Activated naive CD4-positive, alpha-beta T cell treated with anti-CD3 and anti-CD28 coated beads, Interleukin-2, amount 10 ng/mL, durations not matched to agents 7 days and 5 days (primary cell): ENCODE data around the gene UBE2G1.
"Not testable (repeated sequence)": the region's sequence is repeated elsewhere in the genome, so short reads cannot be mapped to it uniquely, and the experiment has no call there.

ENCODE experiments used
- CTCF ChIA-PET: fragments of 350-600 bp; sonication (Branson Sonifier 250); formaldehyde crosslinking; loops from one replicate; lab custom pipeline; 2021; ENCODE audit warnings: antibody characterized with exemption; lab: Charles Lee
- DNase-seq: peaks from one replicate; pipeline ENCODE4 v3.0.0-alpha.2; 2020
- H3K27ac Mint-ChIP-seq: one replicate; pipeline ENCODE4 v1.8.0; 2021; ENCODE audit warnings: mild to moderate bottlenecking, moderate library complexity, mixed read lengths
- H3K27me3 Mint-ChIP-seq: one replicate; pipeline ENCODE4 v1.8.0; 2021; ENCODE audit warnings: mild to moderate bottlenecking, mixed read lengths
- H3K36me3 Mint-ChIP-seq: one replicate; pipeline ENCODE4 v1.8.0; 2021; ENCODE audit warnings: mixed read lengths
- H3K4me1 Mint-ChIP-seq: one replicate; pipeline ENCODE4 v1.8.0; 2021; ENCODE audit warnings: mixed read lengths
- H3K4me3 Mint-ChIP-seq: one replicate; pipeline ENCODE4 v1.8.0; 2021; ENCODE audit warnings: mild to moderate bottlenecking, moderate library complexity, mixed read lengths
- H3K9me3 Mint-ChIP-seq: one replicate; pipeline ENCODE4 v1.8.0; 2021; ENCODE audit warnings: mixed read lengths

Gene UBE2G1

DNA sequence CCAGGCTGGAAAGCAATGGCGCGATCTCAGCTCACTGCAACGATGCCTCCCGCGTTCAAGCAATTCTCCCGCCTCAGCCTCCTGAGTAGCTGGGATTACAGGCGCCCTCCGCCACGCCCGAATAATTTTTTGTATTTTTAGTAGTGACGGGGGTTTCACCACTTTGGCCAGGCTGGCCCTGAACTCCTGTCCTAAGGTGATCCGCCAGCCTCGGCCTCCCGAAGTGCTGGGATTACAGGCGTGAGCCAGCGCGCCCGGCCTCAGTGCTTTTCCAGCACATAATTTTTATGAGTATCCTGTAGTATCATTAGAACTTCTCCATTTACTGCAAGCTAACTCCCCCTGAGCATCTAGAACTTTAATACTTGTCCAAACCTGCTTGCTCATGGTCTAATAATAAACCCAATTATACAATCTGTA is 1.8 kb downstream of the UBE2G1 start:
- peaks cover 30% of the 10 kb centered on the region for H3K4me1 Mint-ChIP-seq
- no peaks in the 10 kb centered on the region for H3K27me3 Mint-ChIP-seq
- no peak for DNase-seq
- peaks cover 12% of the 10 kb centered on the region for H3K36me3 Mint-ChIP-seq
- H3K9me3 Mint-ChIP-seq: no peaks in the 10 kb centered on the region
- peak overlapping the region; percentile 98 for H3K27ac Mint-ChIP-seq
- CTCF ChIA-PET: interaction anchor here (1.9 kb wide), 1 partner anchor 149 kb away, joined by 6 read pairs; no protein-coding TSS in a partner anchor
- peak overlapping the region; percentile 95 for H3K4me3 Mint-ChIP-seq

DNA sequence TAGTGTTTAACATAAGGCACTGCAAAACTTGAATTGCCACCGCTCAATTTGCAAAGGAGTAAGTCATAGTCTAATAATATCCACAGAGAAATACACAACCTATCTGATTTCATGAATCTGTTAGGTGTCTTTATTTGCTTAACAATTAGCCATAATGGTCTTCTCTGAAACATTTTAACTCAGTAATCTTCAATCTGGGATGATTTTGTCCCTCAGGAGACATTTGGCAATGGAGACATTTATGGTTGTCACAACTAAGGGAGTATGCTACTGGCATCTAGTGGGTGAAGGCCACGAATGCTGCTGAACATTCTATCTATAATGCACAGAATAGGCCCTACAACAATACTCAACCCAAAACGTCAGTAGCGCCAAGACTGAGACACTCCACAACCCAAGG is 4.3 kb downstream of the UBE2G1 start:
- H3K9me3 Mint-ChIP-seq: no peaks in the 10 kb centered on the region
- H3K27me3 Mint-ChIP-seq: no peaks in the 10 kb centered on the region
- no peak overlapping the region for H3K27ac Mint-ChIP-seq
- H3K36me3 Mint-ChIP-seq: peaks cover 20% of the 10 kb centered on the region
- H3K4me1 Mint-ChIP-seq: peaks cover 38% of the 10 kb centered on the region
- H3K4me3 Mint-ChIP-seq: no peak overlapping the region
- CTCF ChIA-PET: no interaction called here
- no peak for DNase-seq

DNA sequence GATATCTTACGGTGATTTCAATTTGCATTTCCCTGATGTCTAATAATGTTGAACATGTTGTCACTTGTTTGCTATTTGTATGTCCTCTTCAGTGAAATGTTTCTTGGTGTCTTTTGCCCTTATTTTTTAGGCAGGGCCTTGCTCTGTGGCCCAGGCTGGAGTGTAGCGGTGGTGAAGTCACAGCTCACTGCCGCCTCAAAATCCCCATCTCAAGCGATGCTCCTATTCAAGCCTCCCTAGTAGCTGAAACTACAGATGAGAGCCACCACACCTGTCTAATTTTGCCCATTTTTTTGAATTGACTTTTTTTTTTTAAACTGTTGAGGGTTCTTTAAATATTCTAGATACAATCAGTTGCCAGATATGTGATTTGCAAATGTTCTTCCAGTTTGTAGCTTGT is 8.3 kb downstream of the UBE2G1 start:
- H3K4me1 Mint-ChIP-seq: peaks cover 31% of the 10 kb centered on the region
- CTCF ChIA-PET: no interaction called here

DNA sequence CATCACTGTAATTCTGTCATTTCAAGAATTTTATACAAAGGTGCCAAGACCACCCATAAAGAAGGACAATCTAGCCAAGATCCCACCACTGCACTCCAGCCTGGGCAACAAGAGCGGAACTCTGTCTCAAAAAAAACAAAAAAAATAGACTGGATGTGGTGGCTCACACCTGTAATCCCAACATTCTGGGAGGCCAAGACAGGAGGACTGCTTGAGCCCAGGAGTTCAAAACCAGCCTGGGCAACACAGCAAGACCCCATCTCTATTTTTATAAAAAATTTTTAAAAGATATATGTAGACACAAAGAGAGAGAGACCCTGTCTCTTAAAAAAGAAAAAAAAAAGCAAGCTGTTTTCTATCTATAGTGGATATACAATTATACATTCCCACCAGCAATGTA is 8.8 kb downstream of the UBE2G1 start:
- H3K4me1 Mint-ChIP-seq: peaks cover 31% of the 10 kb centered on the region
- DNase-seq: no peak
- no peaks in the 10 kb centered on the region for H3K9me3 Mint-ChIP-seq
- H3K27me3 Mint-ChIP-seq: no peaks in the 10 kb centered on the region
- no peak overlapping the region for H3K27ac Mint-ChIP-seq
- peaks cover 18% of the 10 kb centered on the region for H3K36me3 Mint-ChIP-seq
- CTCF ChIA-PET: no interaction called here
- no peak overlapping the region for H3K4me3 Mint-ChIP-seq

More for the DNA sequence above, 8.3 kb downstream of the UBE2G1 start:
- Mint-ChIP-seq H3K27ac (no peak overlapping the region), H3K9me3 (no peaks in the 10 kb centered on the region), H3K27me3 (no peaks in the 10 kb centered on the region), H3K36me3 (peaks cover 18% of the 10 kb centered on the region), H3K4me3 (no peak overlapping the region)
- no peak for DNase-seq

DNA sequence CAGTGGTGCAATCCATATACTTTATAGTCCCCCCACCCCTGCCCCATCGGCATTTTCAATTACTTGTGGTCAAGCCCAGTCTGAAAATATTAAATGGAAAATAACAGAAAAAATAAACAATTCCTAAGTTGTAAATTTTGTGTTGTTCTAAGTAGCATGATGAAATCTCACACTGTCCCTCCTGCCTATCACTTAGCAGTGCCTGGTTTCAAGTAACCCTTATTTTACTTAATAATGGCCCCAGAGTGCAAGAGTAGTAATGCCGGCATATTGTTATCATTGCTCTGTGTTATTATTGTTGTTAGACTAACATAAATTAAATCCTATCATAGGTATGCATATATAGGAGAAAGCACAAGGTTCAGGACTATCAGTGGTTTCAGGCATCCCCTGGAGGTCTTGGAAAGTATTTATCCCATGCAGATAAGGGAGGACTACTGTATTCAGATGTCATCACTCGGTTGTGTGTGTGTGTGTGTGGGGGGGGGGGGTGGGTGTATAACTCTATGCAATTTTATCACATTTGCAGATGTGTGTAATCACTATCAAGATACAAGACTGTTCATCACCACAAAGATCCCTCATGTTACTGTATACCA is 9.3 kb downstream of the UBE2G1 start:
- H3K36me3 Mint-ChIP-seq: peaks cover 14% of the 10 kb centered on the region
- CTCF ChIA-PET: no interaction called here
- no peak overlapping the region for H3K27ac Mint-ChIP-seq
- H3K9me3 Mint-ChIP-seq: no peaks in the 10 kb centered on the region
- H3K4me3 Mint-ChIP-seq: no peak overlapping the region
- H3K4me1 Mint-ChIP-seq: peaks cover 27% of the 10 kb centered on the region
- no peaks in the 10 kb centered on the region for H3K27me3 Mint-ChIP-seq
- no peak for DNase-seq

DNA sequence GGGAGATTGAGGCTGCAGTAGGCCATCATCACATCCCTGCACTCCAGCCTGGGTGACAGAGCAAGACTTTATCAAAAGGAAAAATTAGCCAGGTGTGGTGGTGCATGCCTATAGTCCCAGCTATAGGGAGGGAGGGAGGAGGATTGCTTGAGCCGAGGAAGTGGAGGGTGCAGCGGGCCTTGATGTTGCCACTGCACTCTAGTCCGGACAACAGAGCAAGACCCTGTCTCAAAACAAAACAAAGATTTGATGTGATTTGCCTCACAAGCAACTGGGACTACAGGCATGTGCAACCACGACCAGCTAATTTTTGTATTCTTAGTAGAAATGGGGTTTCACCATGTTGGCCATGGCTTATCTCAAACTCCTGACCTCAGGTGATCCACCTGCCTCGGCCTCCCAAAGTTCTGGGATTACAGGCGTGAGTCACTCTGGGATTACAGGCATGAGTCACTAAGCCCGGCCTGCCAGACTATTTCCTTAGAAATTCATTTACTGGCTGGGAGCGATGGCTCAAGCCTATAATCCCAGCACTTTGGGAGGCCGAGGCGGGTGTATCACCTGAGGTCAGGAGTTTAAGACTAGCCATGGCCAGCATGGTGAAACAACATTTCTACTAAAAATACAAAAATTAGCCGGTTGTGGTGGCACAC is 11.5 kb downstream of the UBE2G1 start:
- Mint-ChIP-seq H3K4me3 (no peak overlapping the region), H3K27me3 (no peaks in the 10 kb centered on the region), H3K36me3 (peaks cover 9% of the 10 kb centered on the region), H3K4me1 (peaks cover 21% of the 10 kb centered on the region), H3K27ac (no peak overlapping the region), H3K9me3 (no peaks in the 10 kb centered on the region)
- CTCF ChIA-PET: no interaction called here
- no peak for DNase-seq

DNA sequence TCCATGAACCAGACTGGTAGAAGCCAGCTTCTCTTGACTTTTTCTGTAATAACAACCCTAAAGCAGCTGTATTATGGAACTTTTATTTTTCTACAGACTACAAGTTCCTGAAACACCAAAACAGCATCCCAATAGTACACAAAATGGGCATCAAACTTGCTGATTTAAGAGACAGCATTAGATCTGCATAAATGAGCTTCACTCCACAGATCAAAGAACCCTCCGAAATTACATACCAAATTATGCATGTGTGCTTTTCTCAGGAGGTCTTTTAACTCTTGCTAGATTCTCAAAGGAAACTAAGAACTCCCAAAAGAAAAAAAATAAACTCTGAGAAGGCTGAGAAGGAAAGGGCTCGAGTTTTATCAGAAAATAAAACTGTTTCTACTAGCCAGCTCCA is 12.3 kb downstream of the UBE2G1 start:
- no peak for DNase-seq
- H3K9me3 Mint-ChIP-seq: no peaks in the 10 kb centered on the region
- no peak overlapping the region for H3K27ac Mint-ChIP-seq
- CTCF ChIA-PET: no interaction called here
- no peaks in the 10 kb centered on the region for H3K27me3 Mint-ChIP-seq
- peaks cover 8% of the 10 kb centered on the region for H3K36me3 Mint-ChIP-seq
- H3K4me1 Mint-ChIP-seq: peaks cover 19% of the 10 kb centered on the region
- no peak overlapping the region for H3K4me3 Mint-ChIP-seq

DNA sequence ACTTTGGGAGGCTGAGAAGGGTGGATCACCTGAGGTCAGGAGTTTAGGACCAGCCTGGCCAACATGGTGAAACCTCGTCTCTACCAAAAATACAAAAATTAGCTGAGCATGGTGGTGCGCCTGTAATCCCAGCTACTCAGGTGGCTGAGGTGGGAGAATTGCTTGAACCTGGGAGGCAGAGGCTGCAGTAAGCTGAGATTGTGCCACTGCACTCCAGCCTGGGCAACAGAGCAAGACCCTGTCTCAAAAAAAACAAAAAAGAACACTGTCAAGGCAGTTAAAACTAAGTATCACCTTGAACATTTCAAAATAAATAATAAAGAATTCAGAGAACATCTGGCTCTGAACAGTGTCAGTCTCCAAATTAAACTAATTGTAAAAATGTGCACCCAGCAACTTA is 16.3 kb downstream of the UBE2G1 start:
- H3K27me3 Mint-ChIP-seq, CTCF ChIA-PET, H3K9me3 Mint-ChIP-seq, H3K27ac Mint-ChIP-seq, DNase-seq, H3K4me3 Mint-ChIP-seq, H3K4me1 Mint-ChIP-seq, H3K36me3 Mint-ChIP-seq: not testable (repeated sequence)

DNA sequence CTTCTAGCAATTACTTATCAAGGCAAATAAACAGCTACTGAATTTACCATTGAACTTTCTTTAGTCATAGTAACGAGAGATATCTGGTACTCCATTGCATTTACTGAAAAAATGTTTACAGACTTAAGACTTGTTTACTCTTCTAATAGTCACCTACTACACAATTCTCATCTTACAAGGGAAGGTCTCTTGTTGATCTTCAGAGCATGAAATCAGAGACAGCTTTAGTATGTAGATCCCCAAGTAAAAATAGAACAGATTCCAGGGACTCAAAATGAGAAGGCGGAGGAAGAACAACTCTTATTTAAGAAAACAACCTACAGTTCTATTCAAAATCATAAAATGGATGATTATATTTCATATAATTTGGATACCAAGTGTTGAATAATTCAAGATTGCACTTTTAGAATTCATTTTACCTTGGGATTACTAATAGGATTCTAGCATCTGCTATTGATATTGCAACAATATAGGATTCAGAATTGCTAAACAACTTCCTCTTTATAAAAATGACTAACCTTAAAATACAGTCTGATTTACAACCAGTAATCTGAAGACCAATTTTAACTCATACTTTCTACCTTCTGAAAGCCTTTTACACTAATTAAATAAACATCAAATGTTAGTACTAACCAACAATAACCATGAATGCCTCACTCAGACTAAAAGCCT is 20.8 kb downstream of the UBE2G1 start:
- Mint-ChIP-seq H3K27ac (no peak overlapping the region), H3K4me3 (no peak overlapping the region)

DNA sequence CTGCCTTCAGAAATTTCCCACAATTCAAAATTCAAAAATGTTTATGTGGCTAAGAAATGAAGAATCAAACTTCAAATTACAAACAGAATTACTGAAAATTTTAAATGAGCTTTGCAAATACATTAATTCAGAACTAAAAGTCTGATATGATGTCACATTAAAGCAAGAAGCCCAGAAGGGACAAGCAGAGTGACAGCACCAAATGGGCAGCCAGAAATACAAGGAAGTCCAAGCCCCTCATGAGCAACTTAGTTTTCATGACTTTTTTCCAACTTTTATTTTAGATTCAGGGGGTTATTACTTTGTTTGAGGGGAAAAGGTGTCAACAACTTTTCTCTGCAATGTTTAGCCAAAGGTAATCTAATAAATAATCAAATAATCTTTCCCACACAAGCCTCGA is 21.5 kb downstream of the UBE2G1 start:
- H3K27ac Mint-ChIP-seq: no peak overlapping the region
- no peak for DNase-seq
- CTCF ChIA-PET: interaction anchor here (1.0 kb wide), 1 partner anchor 8 kb away, joined by 3 read pairs; no protein-coding TSS in a partner anchor
- no peaks in the 10 kb centered on the region for H3K27me3 Mint-ChIP-seq
- no peak overlapping the region for H3K4me3 Mint-ChIP-seq
- no peaks in the 10 kb centered on the region for H3K9me3 Mint-ChIP-seq
- peaks cover 4% of the 10 kb centered on the region for H3K4me1 Mint-ChIP-seq
- H3K36me3 Mint-ChIP-seq: peaks cover 1% of the 10 kb centered on the region

More for the DNA sequence above, 20.8 kb downstream of the UBE2G1 start:
- CTCF ChIA-PET: no interaction called here
- H3K4me1 Mint-ChIP-seq: no peaks in the 10 kb centered on the region
- no peaks in the 10 kb centered on the region for H3K9me3 Mint-ChIP-seq
- no peaks in the 10 kb centered on the region for H3K27me3 Mint-ChIP-seq
- H3K36me3 Mint-ChIP-seq: no peaks in the 10 kb centered on the region
- no peak for DNase-seq

DNA sequence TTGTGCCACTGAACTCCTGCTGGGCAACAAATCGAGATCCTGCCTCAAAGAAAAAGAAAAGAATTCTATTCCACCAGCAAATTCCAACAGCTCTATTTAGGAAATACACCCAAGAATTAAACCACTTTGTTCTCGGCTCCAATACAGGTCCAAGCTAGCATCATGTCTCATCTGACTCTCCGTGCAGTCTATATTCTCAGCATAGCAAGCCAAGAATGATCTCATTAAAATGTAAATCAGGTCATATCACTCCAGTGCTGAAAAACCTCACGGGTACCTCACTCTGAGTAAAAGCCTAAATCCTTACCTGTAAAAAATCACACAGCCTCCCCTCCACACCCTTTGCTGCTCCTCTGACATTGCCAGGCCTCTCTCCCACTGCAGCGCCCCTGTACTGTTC is 23.9 kb downstream of the UBE2G1 start:
- Mint-ChIP-seq H3K36me3 (peaks cover 1% of the 10 kb centered on the region), H3K4me3 (no peak overlapping the region), H3K27me3 (no peaks in the 10 kb centered on the region), H3K4me1 (peaks cover 4% of the 10 kb centered on the region), H3K9me3 (no peaks in the 10 kb centered on the region), H3K27ac (no peak overlapping the region)
- CTCF ChIA-PET: interaction anchor here (0.9 to 1.3 kb wide), 3 partner anchors 40 to 73 kb away, joined by 3 read pairs; no protein-coding TSS in a partner anchor
- no peak for DNase-seq

DNA sequence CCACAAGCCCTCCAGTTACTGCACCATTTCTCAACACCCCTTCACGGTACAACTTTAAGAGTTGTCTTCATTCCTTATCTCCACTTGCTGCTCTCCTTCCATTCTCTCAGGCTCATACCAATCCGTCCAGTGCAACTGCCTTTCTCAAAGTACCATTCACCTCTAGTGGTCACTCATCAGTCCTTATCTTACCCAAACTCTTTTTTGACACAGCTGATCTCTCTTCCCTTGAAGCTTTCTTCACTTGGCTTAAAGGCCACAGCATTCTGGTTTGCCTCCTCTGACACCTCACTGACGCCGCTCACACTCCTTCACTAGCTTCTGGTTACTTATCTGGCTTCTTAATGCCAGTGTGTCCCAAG is 24.9 kb downstream of the UBE2G1 start:
- no peaks in the 10 kb centered on the region for H3K9me3 Mint-ChIP-seq
- peaks cover 1% of the 10 kb centered on the region for H3K36me3 Mint-ChIP-seq
- no peaks in the 10 kb centered on the region for H3K27me3 Mint-ChIP-seq
- no peak overlapping the region for H3K27ac Mint-ChIP-seq
- DNase-seq: no peak
- no peak overlapping the region for H3K4me3 Mint-ChIP-seq
- CTCF ChIA-PET: interaction anchor here (0.9 to 1.3 kb wide), 4 partner anchors 39 to 92 kb away, joined by 3 read pairs; no protein-coding TSS in a partner anchor
- H3K4me1 Mint-ChIP-seq: peaks cover 9% of the 10 kb centered on the region

DNA sequence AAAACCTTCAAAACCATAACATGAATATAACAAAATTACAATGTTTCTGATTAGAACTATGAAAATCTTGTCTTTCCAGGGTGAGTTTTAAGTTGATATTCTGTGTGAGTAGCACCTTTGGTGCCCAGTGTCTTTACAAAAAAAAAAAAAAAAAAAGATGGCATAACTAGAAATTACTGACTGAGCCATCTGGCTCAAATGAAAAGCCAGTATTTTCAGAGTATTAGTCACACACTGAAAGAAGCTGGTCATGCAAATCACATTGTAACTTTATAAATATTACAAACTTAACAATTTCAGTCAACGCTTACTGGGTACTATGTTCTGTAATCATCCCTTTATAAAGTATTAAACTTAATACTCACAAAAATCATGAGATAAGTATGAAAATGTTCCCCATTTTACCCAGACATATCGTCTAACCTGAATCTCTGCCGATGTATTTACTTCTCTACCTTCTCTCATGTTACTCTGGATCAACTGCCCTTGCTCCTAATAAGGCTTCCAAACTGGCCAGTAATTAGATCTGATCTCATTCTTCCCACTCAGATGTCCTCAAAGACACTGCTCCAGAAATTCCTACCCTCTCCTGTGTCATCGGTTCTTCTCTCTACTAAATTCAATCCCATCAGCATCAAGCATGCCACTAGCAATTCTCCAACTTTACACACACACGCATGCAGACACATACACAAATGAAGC is 25.4 kb downstream of the UBE2G1 start:
- peaks cover 11% of the 10 kb centered on the region for H3K4me1 Mint-ChIP-seq
- H3K27me3 Mint-ChIP-seq: no peaks in the 10 kb centered on the region
- no peak overlapping the region for H3K27ac Mint-ChIP-seq
- no peak overlapping the region for H3K4me3 Mint-ChIP-seq
- H3K36me3 Mint-ChIP-seq: peaks cover 1% of the 10 kb centered on the region
- no peak for DNase-seq
- CTCF ChIA-PET: interaction anchor here (1.0 to 1.3 kb wide), 2 partner anchors 38 to 92 kb away, joined by 3 read pairs; no protein-coding TSS in a partner anchor
- no peaks in the 10 kb centered on the region for H3K9me3 Mint-ChIP-seq
